Breast epithelium (tissue), 4 donors: ENCODE measurements around the gene FOSL1. TPM values are rescaled to one million over a fixed set of nuclear protein-coding genes. Genes with fewer than 3 reads are reported as not detected.

ENCODE experiments used
- DNase-seq, 2 donors: peaks; one replicate each; pipeline ENCODE4 v3.0.0-alpha.2; 2019; ENCODE audit warnings: low spot score in 2 of 2
- H3K27ac ChIP-seq, 2 donors: fragments of 200-600 bp; sonication (generic) in 1 of 2; one replicate each; pipeline ENCODE4 v1.5.1; 2016 to 2019; ENCODE audit warnings: mild to moderate bottlenecking in 1 of 2
- H3K27me3 ChIP-seq, 2 donors: fragments of 200-600 bp; sonication (generic) in 1 of 2; one replicate each; pipeline versions ENCODE4 v1.5.1 to v1.6.0; 2017 to 2019; ENCODE audit warnings: control low read depth in 1 of 2, mild to moderate bottlenecking in 1 of 2
- H3K36me3 ChIP-seq: fragments of 200-600 bp; one replicate; pipeline ENCODE4 v1.5.1; 2019
- H3K4me1 ChIP-seq, 2 donors: fragments of 200-600 bp; sonication (generic); one replicate each; pipeline ENCODE4 v1.5.1; 2016 to 2019; ENCODE audit warnings: control low read depth in 1 of 2
- H3K4me3 ChIP-seq, 3 donors: fragments of 200-600 bp; sonication (generic); 1 replicate in 2 of 3; 2 replicates in 1 of 3; pipeline ENCODE4 v1.5.1; 2016 to 2019; ENCODE audit warnings: mild to moderate bottlenecking in 3 of 3, moderate library complexity in 2 of 3
- H3K9me3 ChIP-seq, 2 donors: fragments of 200-600 bp; sonication (generic) in 1 of 2; one replicate each; pipeline ENCODE4 v1.5.1; 2016 to 2019; ENCODE audit warnings: control low read depth in 1 of 2
- POLR2A ChIP-seq: fragments of 450-650 bp; IDR thresholded peaks from one replicate; pipeline ENCODE4 v1.6.1; 2016; ENCODE audit warnings: antibody characterized with exemption, mild to moderate bottlenecking, moderate library complexity
- POLR2AphosphoS5 ChIP-seq, 3 donors: sonication (generic); formaldehyde crosslinking; IDR thresholded peaks; one replicate each; pipeline ENCODE4 v1.6.1; 2017; ENCODE audit warnings: antibody characterized with exemption in 3 of 3
- intact Hi-C: fragments of 100-400 bp; cut with DNase I; formaldehyde crosslinking; loops from one replicate; pipeline ENCODE4 v1.15.1; 2023; ENCODE audit warnings: low total_unique reads
- total RNA-seq, 3 donors: library from RNA; depleted of rRNA; stranded (reverse); fragments of >200 nt; gene quantifications; one replicate each; pipeline ENCODE4 v1.1.0, GENCODE V29; 2016
- TF ChIP-seq, protein P1 (sequence below), 3 donors: fragments of 450-650 bp; IDR thresholded peaks; one replicate each; pipeline ENCODE4 v1.5.1; 2016 to 2017; ENCODE audit warnings: antibody characterized with exemption in 3 of 3, mild to moderate bottlenecking in 3 of 3, moderate library complexity in 3 of 3

FOSL1 gene
- total RNA-seq, 3 donors from 2014 or later = 2.4 to 17.0 (median 7.2) TPM

DNA sequence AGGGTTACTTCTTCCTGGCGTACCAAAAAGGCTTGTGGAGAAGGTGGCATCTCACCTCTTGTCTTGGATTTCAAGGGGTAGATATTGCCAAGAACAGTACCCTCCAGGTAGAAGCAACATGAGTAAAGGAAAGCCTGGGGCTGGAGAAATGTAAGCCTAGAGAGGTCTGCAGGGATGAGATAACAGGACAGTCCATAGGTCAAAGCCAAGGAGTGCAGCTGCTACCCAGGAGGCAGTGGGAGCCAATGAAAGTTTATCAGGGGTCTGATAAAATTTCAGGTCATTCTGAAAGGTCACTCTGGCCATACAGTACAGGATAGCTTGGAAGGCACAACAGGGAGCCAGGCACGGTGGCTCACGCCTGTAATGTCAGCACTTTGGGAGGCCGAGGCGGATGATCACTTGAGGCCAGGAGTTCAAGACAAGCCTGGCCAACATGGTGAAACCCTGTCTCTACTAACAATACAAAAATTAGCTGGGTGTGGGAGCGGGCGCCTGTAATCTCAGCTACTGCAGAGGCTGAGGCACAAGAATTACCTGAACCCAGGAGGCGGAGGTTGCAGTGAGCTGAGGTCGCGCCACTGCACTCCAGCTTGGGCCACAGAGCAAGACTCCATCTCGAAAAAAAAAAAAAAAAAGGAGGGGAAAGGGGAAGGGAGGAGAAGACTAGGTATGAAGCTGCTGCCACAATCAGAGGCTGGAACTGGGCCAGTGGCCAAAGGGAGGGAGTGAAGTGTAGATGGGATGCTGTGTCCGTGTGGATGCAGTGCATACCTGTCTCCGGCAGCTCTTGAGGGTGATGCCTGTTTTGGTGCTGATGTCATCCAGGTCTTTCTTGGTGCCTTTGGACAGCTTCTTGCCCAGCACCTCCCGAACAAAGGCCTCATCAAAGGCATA is 13.1 kb downstream of the FOSL1 start:
- Histone ChIP-seq H3K4me3 (peak overlapping the region; percentile 66 to 92 (median 81)), H3K4me1 (peaks cover 16 to 20% of the 10 kb centered on the region in 2 donors), H3K9me3 (no peaks in the 10 kb centered on the region), H3K36me3 (no peaks in the 10 kb centered on the region), H3K27me3 (no peaks in the 10 kb centered on the region), H3K27ac (peak overlapping the region; percentile 94 to 99)
- intact Hi-C loops = loop anchor here (10.0 kb wide), 1 partner anchor 78 kb away; the partner anchor contains the start of gene SART1
- no peak for DNase-seq
- no peak for TF ChIP-seq POLR2A
- TF ChIP-seq, protein P1, sequence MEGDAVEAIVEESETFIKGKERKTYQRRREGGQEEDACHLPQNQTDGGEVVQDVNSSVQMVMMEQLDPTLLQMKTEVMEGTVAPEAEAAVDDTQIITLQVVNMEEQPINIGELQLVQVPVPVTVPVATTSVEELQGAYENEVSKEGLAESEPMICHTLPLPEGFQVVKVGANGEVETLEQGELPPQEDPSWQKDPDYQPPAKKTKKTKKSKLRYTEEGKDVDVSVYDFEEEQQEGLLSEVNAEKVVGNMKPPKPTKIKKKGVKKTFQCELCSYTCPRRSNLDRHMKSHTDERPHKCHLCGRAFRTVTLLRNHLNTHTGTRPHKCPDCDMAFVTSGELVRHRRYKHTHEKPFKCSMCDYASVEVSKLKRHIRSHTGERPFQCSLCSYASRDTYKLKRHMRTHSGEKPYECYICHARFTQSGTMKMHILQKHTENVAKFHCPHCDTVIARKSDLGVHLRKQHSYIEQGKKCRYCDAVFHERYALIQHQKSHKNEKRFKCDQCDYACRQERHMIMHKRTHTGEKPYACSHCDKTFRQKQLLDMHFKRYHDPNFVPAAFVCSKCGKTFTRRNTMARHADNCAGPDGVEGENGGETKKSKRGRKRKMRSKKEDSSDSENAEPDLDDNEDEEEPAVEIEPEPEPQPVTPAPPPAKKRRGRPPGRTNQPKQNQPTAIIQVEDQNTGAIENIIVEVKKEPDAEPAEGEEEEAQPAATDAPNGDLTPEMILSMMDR (IDR thresholded peaks at IDR 0.05) = no peak
- TF ChIP-seq POLR2AphosphoS5 (IDR thresholded peaks at IDR 0.05) = no peak

DNA sequence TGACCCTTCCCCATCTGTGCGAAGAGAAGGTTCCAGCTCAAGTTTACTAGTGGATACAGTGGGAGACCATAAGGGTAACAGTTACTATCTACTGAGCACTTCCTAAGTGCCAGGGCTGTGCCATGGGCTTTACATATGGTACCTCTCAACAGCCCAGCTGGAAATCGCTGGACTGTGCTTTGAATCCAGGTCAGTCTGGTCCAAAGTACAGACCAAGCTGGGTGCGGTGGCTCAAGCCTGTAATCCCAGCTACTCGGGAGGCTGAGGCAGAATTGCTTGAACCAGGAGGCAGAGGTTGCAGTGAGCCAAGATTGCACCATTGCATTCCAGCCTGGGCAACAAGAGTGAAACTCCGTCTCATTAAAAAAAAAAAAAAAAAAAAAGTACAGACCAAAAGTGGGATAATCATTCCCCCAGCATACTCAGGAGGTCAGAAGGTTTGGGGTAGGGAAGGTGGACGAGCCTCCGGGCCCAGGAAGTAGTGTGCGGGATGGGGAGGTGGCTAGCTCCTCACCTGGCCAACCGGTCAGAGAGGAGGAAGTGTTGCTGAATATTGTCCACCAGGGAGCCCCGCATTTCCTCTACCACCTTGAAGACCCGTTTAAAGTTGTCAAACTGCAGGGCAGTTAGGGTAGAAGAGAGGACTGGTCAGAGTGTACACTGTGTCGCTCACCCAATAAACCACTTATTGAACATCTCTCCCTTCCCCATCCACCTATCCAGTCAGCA is 14.2 kb downstream of the FOSL1 start:
- Histone ChIP-seq H3K27me3 (no peaks in the 10 kb centered on the region), H3K4me3 (no peak overlapping the region), H3K27ac (no peak overlapping the region), H3K36me3 (no peaks in the 10 kb centered on the region), H3K9me3 (no peaks in the 10 kb centered on the region), H3K4me1 (peaks cover 10 to 12% of the 10 kb centered on the region in 2 donors)
- no peak for DNase-seq
- intact Hi-C loops = loop anchor here (10.0 kb wide), 1 partner anchor 79 kb away; the partner anchor contains the start of gene SART1
- TF ChIP-seq, protein P1 (IDR thresholded peaks at IDR 0.05) = no peak

DNA sequence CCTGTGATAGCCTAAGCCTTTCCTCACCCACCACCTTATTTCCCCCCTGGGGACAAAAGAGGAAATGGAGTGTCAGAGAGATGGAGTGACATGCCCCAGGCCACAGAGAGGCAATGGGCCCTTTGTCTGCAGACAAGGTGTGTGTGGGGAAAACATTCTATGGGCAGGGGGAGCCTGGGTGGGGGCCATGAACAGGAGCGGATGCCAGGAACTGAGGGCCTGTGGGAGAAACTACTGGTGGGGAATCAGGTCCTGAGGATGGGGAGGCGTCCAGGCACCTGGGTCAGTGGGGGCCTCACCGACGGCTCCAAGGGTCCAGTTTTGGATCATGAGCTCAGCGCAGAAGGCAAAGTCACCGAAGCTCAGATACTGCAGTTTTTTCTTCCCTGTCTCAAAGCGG is 15.0 kb downstream of the FOSL1 start:
- no peaks in the 10 kb centered on the region for H3K36me3 ChIP-seq
- no peak overlapping the region for H3K4me3 ChIP-seq
- intact Hi-C loops = loop anchor here (10.0 kb wide), 1 partner anchor 80 kb away; the partner anchor contains the start of gene SART1
- no peak for DNase-seq
- H3K27me3 ChIP-seq = no peaks in the 10 kb centered on the region
- no peak for TF ChIP-seq POLR2AphosphoS5 (IDR thresholded peaks at IDR 0.05)
- no peak for TF ChIP-seq POLR2A
- H3K4me1 ChIP-seq = peaks cover 9 to 12% of the 10 kb centered on the region in 2 donors
- no peaks in the 10 kb centered on the region for H3K9me3 ChIP-seq
- no peak overlapping the region for H3K27ac ChIP-seq

DNA sequence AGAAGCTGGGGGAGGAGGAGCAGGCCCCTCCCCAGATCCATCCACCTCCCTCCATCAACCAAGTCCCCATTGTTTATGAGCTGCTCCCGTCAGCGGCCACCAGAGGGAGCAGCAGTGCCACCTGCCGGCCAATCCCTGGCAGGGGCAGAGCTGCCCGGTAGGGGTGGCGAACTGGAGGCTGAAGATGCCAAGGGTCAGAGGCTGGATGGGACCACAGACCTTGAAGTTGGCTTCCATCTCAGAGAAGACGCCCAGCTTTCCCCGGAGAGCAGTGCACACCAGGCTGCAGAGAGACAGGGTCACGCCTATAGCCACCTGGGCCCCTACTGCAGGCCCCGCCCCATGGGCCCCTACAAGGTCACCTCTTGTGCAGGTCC is 15.5 kb downstream of the FOSL1 start:
- Histone ChIP-seq H3K9me3 (no peaks in the 10 kb centered on the region), H3K27ac (peak overlapping the region in 1 of 2 donors; percentile 3)
- DNase-seq = no peak

More for the DNA sequence above, 15.5 kb downstream of the FOSL1 start:
- H3K36me3 ChIP-seq = no peaks in the 10 kb centered on the region
- peak in 2 of 3 donors; percentile 38 to 69 for TF ChIP-seq POLR2AphosphoS5 (IDR thresholded peaks at IDR 0.05)
- no peak for TF ChIP-seq POLR2A
- TF ChIP-seq, protein P1 (IDR thresholded peaks at IDR 0.05) = peak; percentile 94 to 99 (median 97)
- intact Hi-C loops = loop anchor here (10.0 kb wide), 1 partner anchor 80 kb away; the partner anchor contains the start of gene SART1
- H3K4me1 ChIP-seq = peaks cover 7 to 12% of the 10 kb centered on the region in 2 donors
- H3K4me3 ChIP-seq = no peak overlapping the region
- no peaks in the 10 kb centered on the region for H3K27me3 ChIP-seq
